H1 (cell line): Measurements from ENCODE around the gene RNF111. TPM values are rescaled to one million over a fixed set of nuclear protein-coding genes. Genes with fewer than 3 reads are reported as not detected.

Source experiments
- CTCF ChIA-PET: fragments of 300-600 bp; sonication (Branson Sonifier 250); formaldehyde crosslinking; loops from one replicate; lab custom pipeline; 2021; ENCODE audit not compliant: partially characterized antibody; lab: Charles Lee
- POLR2A ChIA-PET: fragments of 300-600 bp; sonication (Branson Sonifier 250); formaldehyde crosslinking; loops from one replicate; lab custom pipeline; 2021; ENCODE audit warnings: inconsistent platforms; ENCODE audit not compliant: partially characterized antibody; lab: Charles Lee
- DNase-seq, 2 experiments: peaks; one replicate each; pipeline versions ENCODE4 v3.0.0 to v3.0.0-alpha.2; 2010 to 2022; ENCODE audit warnings: low spot score in 2 of 2, low read depth in 1 of 2, mixed read lengths in 1 of 2
- FAIRE-seq: peaks from 2 replicates; lab custom pipeline; 2011; peaks lifted over from hg19 to GRCh38; lab: Jason Lieb, UNC
- H2AFZ ChIP-seq: 2 replicates; pipeline ENCODE4 v1.8.1; 2012; ENCODE audit warnings: low read length, inconsistent platforms
- H2AK5ac ChIP-seq: 2 replicates; pipeline ENCODE4 v1.6.1; 2013; ENCODE audit warnings: low read depth, low read length
- H2BK120ac ChIP-seq: replicated peaks from 2 replicates; pipeline ENCODE3; 2013; ENCODE audit warnings: low read depth, low read length, inconsistent platforms
- H2BK12ac ChIP-seq: 2 replicates; pipeline ENCODE4 v1.6.1; 2013; ENCODE audit warnings: low read depth, low read length
- H2BK15ac ChIP-seq: 2 replicates; pipeline ENCODE4 v1.6.1; 2013; ENCODE audit warnings: low read length
- H2BK20ac ChIP-seq: 2 replicates; pipeline ENCODE4 v1.6.1; 2013; ENCODE audit warnings: low read length
- H2BK5ac ChIP-seq: 2 replicates; pipeline ENCODE4 v1.6.1; 2013; ENCODE audit warnings: low read depth, low read length
- H3K14ac ChIP-seq: 2 replicates; pipeline ENCODE4 v1.6.1; 2013; ENCODE audit warnings: inconsistent platforms; ENCODE audit not compliant: insufficient read length
- H3K18ac ChIP-seq: 2 replicates; pipeline ENCODE4 v1.6.1; 2013; ENCODE audit warnings: low read length; ENCODE audit errors: extremely low read depth
- H3K23ac ChIP-seq: 2 replicates; pipeline ENCODE4 v1.6.1; 2013; ENCODE audit warnings: inconsistent platforms; ENCODE audit not compliant: insufficient read length
- H3K23me2 ChIP-seq: 2 replicates; pipeline ENCODE4 v1.6.1; 2013; ENCODE audit warnings: low read depth, low read length
- H3K27ac ChIP-seq: 2 replicates; pipeline ENCODE4 v1.6.1; 2011; ENCODE audit warnings: low read depth, low read length, inconsistent platforms
- H3K27me3 ChIP-seq, 4 experiments: replicated peaks in 1 of 4; 1 replicate in 1 of 4; 2 replicates in 3 of 4; pipeline versions ENCODE4 v1.6.1 to v1.8.1; 2011 to 2013; ENCODE audit warnings: low read length in 3 of 4, mild to moderate bottlenecking in 3 of 4, inconsistent platforms in 2 of 4, mixed read lengths in 2 of 4, moderate library complexity in 1 of 4; ENCODE audit not compliant: control insufficient read depth in 3 of 4, insufficient read depth in 3 of 4; ENCODE audit errors: extremely low read depth in 1 of 4
- H3K36me3 ChIP-seq, 4 experiments: 2 replicates each; pipeline versions ENCODE4 v1.6.1 to v1.8.1; 2011 to 2013; ENCODE audit warnings: mild to moderate bottlenecking in 4 of 4, low read length in 3 of 4, moderate library complexity in 2 of 4, control low read depth in 1 of 4, inconsistent platforms in 1 of 4; ENCODE audit not compliant: insufficient read depth in 4 of 4, control insufficient read depth in 2 of 4
- H3K4ac ChIP-seq: replicated peaks from 2 replicates; pipeline ENCODE3; 2013; ENCODE audit warnings: low read length, low read depth, mixed read lengths, inconsistent platforms; ENCODE audit not compliant: insufficient read length
- H3K4me1 ChIP-seq, 4 experiments: replicated peaks in 1 of 4; 1 replicate in 1 of 4; 2 replicates in 3 of 4; pipeline versions ENCODE4 v1.6.1 to v1.8.1; 2011 to 2013; ENCODE audit warnings: low read length in 3 of 4, inconsistent platforms in 2 of 4, mixed read lengths in 1 of 4; ENCODE audit not compliant: insufficient read depth in 4 of 4, control insufficient read depth in 3 of 4
- H3K4me2 ChIP-seq, 2 experiments: 2 replicates each; pipeline versions ENCODE4 v1.6.1 to v1.8.1; 2011 to 2013; ENCODE audit warnings: low read depth in 2 of 2, low read length in 2 of 2, control low read depth in 1 of 2, inconsistent platforms in 1 of 2, mild to moderate bottlenecking in 1 of 2; ENCODE audit not compliant: insufficient read depth in 1 of 2
- H3K4me3 ChIP-seq, 4 experiments: fragments of 200-600, 300-600 bp in 1 of 4; sonication (generic), shearing (Covaris generic), sonication (Bioruptor Twin) in 1 of 4; 2 replicates each; pipeline versions ENCODE4 v1.5.1 to v1.8.1; 2011 to 2016; ENCODE audit warnings: low read length in 4 of 4, low read depth in 3 of 4, control low read depth in 2 of 4, inconsistent platforms in 2 of 4, mild to moderate bottlenecking in 2 of 4, mixed read lengths in 1 of 4, moderate library complexity in 1 of 4; ENCODE audit not compliant: insufficient read depth in 2 of 4; ENCODE audit errors: extremely low read depth in 1 of 4
- H3K56ac ChIP-seq: replicated peaks from 2 replicates; pipeline ENCODE3; 2013; ENCODE audit warnings: low read depth, mild to moderate bottlenecking, mixed read lengths, low read length, inconsistent platforms; ENCODE audit not compliant: insufficient read length
- H3K79me1 ChIP-seq: 2 replicates; pipeline ENCODE4 v1.6.1; 2013; ENCODE audit warnings: low read depth, low read length, control low read depth
- H3K79me2 ChIP-seq, 2 experiments: 2 replicates each; pipeline versions ENCODE4 v1.6.1 to v1.8.1; 2012 to 2013; ENCODE audit warnings: low read length in 2 of 2, mild to moderate bottlenecking in 2 of 2, inconsistent platforms in 1 of 2; ENCODE audit not compliant: insufficient read depth in 2 of 2, control insufficient read depth in 1 of 2
- H3K9ac ChIP-seq, 4 experiments: replicated peaks in 1 of 4; 1 replicate in 1 of 4; 2 replicates in 3 of 4; pipeline versions ENCODE4 v1.6.1 to v1.8.1; 2011 to 2013; ENCODE audit warnings: low read depth in 3 of 4, low read length in 3 of 4, control low read depth in 2 of 4, mild to moderate bottlenecking in 2 of 4, moderate library complexity in 2 of 4, inconsistent platforms in 1 of 4; ENCODE audit errors: extremely low read depth in 1 of 4
- H3K9me3 ChIP-seq, 2 experiments: 2 replicates each; pipeline versions ENCODE4 v1.6.1 to v1.8.1; 2012 to 2013; ENCODE audit warnings: mild to moderate bottlenecking in 2 of 2, moderate library complexity in 2 of 2, control low read depth in 1 of 2, inconsistent platforms in 1 of 2, low read depth in 1 of 2, low read length in 1 of 2, mixed read lengths in 1 of 2; ENCODE audit not compliant: insufficient read depth in 2 of 2
- H4K20me1 ChIP-seq, 2 experiments: replicated peaks in 1 of 2; 2 replicates each; pipeline versions ENCODE3 to v1.8.1; 2011 to 2013; ENCODE audit warnings: inconsistent platforms in 2 of 2, low read length in 2 of 2, mild to moderate bottlenecking in 1 of 2; ENCODE audit not compliant: insufficient read depth in 2 of 2, control insufficient read depth in 1 of 2
- H4K5ac ChIP-seq: 2 replicates; pipeline ENCODE4 v1.6.1; 2013; ENCODE audit warnings: low read length, low read depth, mixed read lengths, inconsistent platforms; ENCODE audit not compliant: insufficient read length
- H4K8ac ChIP-seq: 2 replicates; pipeline ENCODE4 v1.8.0; 2013; ENCODE audit warnings: mild to moderate bottlenecking, moderate library complexity, low read length, inconsistent platforms; ENCODE audit not compliant: insufficient read depth; ENCODE audit errors: extremely low read depth
- H4K91ac ChIP-seq: replicated peaks from 2 replicates; pipeline ENCODE3; 2013; ENCODE audit warnings: low read length, mixed read lengths, inconsistent platforms; ENCODE audit not compliant: insufficient read length
- CEBPB ChIP-seq: IDR thresholded peaks from 2 replicates; pipeline ENCODE4 v1.6.1; 2012; ENCODE audit warnings: low read depth, low read length
- CHD1 ChIP-seq: IDR thresholded peaks from 2 replicates; pipeline ENCODE4 v1.6.1; 2012; ENCODE audit warnings: low read depth, low read length, improper control_type of control experiment
- EGR1 ChIP-seq: IDR thresholded peaks from 2 replicates; pipeline ENCODE4 v1.6.1; 2011; ENCODE audit warnings: low read depth, low read length, borderline replicate concordance
- HDAC6 ChIP-seq: IDR thresholded peaks from one replicate; pipeline ENCODE4 v1.7.1; 2012; ENCODE audit warnings: low read depth, mild to moderate bottlenecking, inconsistent platforms, low read length, moderate library complexity
- NRF1 ChIP-seq: IDR thresholded peaks from 2 replicates; pipeline ENCODE4 v1.6.1; 2011; ENCODE audit warnings: mild to moderate bottlenecking, low read depth, low read length, improper control_type of control experiment
- POU5F1 ChIP-seq: IDR thresholded peaks from 2 replicates; pipeline ENCODE4 v1.6.1; 2011; ENCODE audit warnings: low read depth, mild to moderate bottlenecking, low read length, moderate library complexity
- SUZ12 ChIP-seq: fragments of 200-600 bp; sonication (generic); IDR thresholded peaks from 2 replicates; pipeline ENCODE4 v1.6.1; 2012; ENCODE audit warnings: mild to moderate bottlenecking, inconsistent platforms, low read length, moderate library complexity, mixed read lengths
- TAF7 ChIP-seq: optimal IDR thresholded peaks from 2 replicates; pipeline ENCODE3; 2011; ENCODE audit warnings: low read depth, mild to moderate bottlenecking, inconsistent platforms, low read length, moderate library complexity, borderline replicate concordance
- YY1 ChIP-seq: IDR thresholded peaks from 2 replicates; pipeline ENCODE4 v1.6.1; 2011; ENCODE audit warnings: low read depth, mild to moderate bottlenecking, low read length
- WGBS, 2 experiments: shearing (Covaris generic) in 1 of 2; methylation state at CpG; one replicate each; pipeline versions ENCODE4 v1.1.6 to v1.1.7; 2013 to 2015; ENCODE audit warnings: low lambda C conversion rate in 2 of 2, mixed read lengths in 2 of 2, inconsistent platforms in 1 of 2, low coverage in 1 of 2, missing lambda C conversion rate in 1 of 2; ENCODE audit not compliant: insufficient replicate concordance in 2 of 2, insufficient coverage in 1 of 2, insufficient read length in 1 of 2; ENCODE audit errors: extremely low coverage in 1 of 2, missing lambda C conversion rate in 1 of 2; 5-methylcytosine and 5-hydroxymethylcytosine counted together
- polyA plus RNA-seq, 7 experiments: library from polyadenylated mRNA; depleted of rRNA in 3 of 7; stranded (reverse) in 5 of 7; unstranded in 2 of 7; fragments of >200 nt in 5 of 7; fragments of 200-250 nt in 2 of 7; gene quantifications; 1 replicate in 5 of 7; 2 replicates in 1 of 7; 4 replicates in 1 of 7; pipeline versions ENCODE4 v1.2.1 to v1.2.3, GENCODE V29; 2011 to 2013; ENCODE audit warnings: missing spikeins in 2 of 7, mixed read lengths in 2 of 7
- total RNA-seq: library from RNA; stranded (reverse); fragmentation: NEBNext Ultra II Directional; extraction: Animal tissue kit (Norgen Biotek cat#: 25700); gene quantifications from 2 replicates; pipeline ENCODE4 v1.2.1, GENCODE V29; 2021

Gene RNF111
- total and polyA plus RNA-seq, 2 of the 8 experiments (the other 6 are each of a cell fraction or from before 2014, with no cell fraction given): 18.5 to 26.6 TPM

DNA sequence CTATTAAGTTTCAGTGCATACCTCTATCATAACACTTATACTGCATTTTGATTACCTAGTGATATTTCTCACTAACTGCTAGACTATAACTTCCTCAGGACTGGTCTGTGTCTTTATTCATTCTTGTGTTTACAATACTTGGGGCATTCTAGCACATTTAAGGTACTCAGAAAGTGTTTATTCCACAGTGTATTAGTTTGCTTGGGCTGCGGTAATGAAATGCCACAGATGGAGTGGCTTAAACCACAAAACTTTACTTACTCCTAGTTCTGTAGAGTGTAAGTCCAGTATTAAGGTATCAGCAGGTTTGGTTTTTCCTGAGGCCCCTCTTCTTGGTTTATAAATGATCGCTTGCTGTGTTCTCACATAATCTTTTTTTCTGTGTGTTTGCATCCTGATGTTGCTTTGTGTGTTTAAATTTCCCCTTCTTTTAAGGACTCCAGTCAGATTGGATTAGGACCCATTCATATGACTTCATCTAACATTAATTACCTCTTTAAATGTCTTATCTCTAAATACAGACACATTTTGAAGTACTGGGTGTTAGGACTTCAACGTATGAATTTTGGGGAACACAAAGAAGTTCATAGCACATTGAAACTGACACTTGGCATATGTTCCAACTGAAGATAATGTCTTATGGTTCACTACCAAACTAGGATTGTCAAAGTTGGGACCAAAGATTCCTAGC is 23.9 kb downstream of the RNF111 start:
- Histone ChIP-seq H3K4me2 (no peak overlapping the region), H3K18ac (no peak overlapping the region), H3K4me1 (no peaks in the 10 kb centered on the region; a peak in 1 of 7 replicates), H3K79me2 (peaks cover under 1 to 87% of the 10 kb centered on the region in 2 experiments; a peak in 2 of 4 replicates), H2BK12ac (no peak overlapping the region), H2BK5ac (no peak overlapping the region), H2AK5ac (no peak overlapping the region), H3K4ac (no peak overlapping the region), H3K9me3 (peaks cover under 1 to 1% of the 10 kb centered on the region in 2 experiments; a peak in 3 of 4 replicates), H2BK15ac (no peak overlapping the region), H3K14ac (no peak overlapping the region), H3K9ac (no peak overlapping the region), H2AFZ (no peak overlapping the region), H3K4me3 (no peak overlapping the region), H3K79me1 (no peaks in the 10 kb centered on the region; the same call in 1 of the 2 replicates), H4K20me1 (peaks cover 0 to 1% of the 10 kb centered on the region in 2 experiments), H3K23ac (no peak overlapping the region), H3K27me3 (no peaks in the 10 kb centered on the region), H4K8ac (no peak overlapping the region), H3K36me3 (peaks cover 0 to 5% (median 2%) of the 10 kb centered on the region in 4 experiments; a peak in 3 of 8 replicates), H4K91ac (no peak overlapping the region), H3K56ac (no peak overlapping the region), H2BK120ac (no peak overlapping the region), H2BK20ac (no peak overlapping the region), H3K27ac (no peak overlapping the region), H3K23me2 (no peaks in the 10 kb centered on the region; the same call in 1 of the 2 replicates), H4K5ac (no peak overlapping the region)
- 82% methylated on average over 3 of the region's 3 CpGs; no CpG with 5 or more reads in 1 of the 2 experiments for WGBS, 2 experiments
- ChIA-PET CTCF (no interaction called here), POLR2A (no interaction called here)
- no peak for DNase-seq
- TF ChIP-seq CEBPB (no peak), CHD1 (no peak), HDAC6 (no peak), YY1 (no peak), POU5F1 (no peak), SUZ12 (no peak), NRF1 (no peak), EGR1 (no peak), TAF7 (no peak)
- TF ChIP-seq, all 59 proteins: peak for 0
- no peak for FAIRE-seq
